K562 (cell line): Measurements from ENCODE around the gene STC2. TPM values are rescaled to one million over a fixed set of nuclear protein-coding genes. Genes with fewer than 3 reads are reported as not detected.

Experiments
- BCL6 ChIP-seq: fragments of 250-450 bp; sonication (Bioruptor Pico); IDR thresholded peaks from 2 replicates; pipeline ENCODE4 v1.4.0; 2020
- BHLHE40 ChIP-seq: IDR thresholded peaks from 2 replicates; pipeline ENCODE4 v1.6.1; 2011; ENCODE audit warnings: low read length, improper control_type of control experiment
- CTCF ChIP-seq, 3 experiments: IDR thresholded peaks in 2 of 3; conservative IDR thresholded peaks in 1 of 3; 2 replicates each; pipeline ENCODE4 v1.5.1; 2011 to 2012; ENCODE audit warnings: low read length in 3 of 3, mild to moderate bottlenecking in 3 of 3, control low read depth in 2 of 3, improper control_type of control experiment in 1 of 3, inconsistent platforms in 1 of 3, low read depth in 1 of 3, mixed read lengths in 1 of 3, moderate library complexity in 1 of 3; ENCODE audit not compliant: insufficient read depth in 2 of 3
- NR2C1 ChIP-seq, 2 experiments: fragments of 450-650 bp; IDR thresholded peaks; 2 replicates each; pipeline ENCODE4 v1.6.1; 2017; ENCODE audit warnings: mild to moderate bottlenecking in 2 of 2, antibody characterized with exemption in 1 of 2, inconsistent platforms in 1 of 2, missing compliant biosample characterization in 1 of 2, missing genetic modification characterization in 1 of 2
- RBM22 ChIP-seq: fragments of 200-400 bp; formaldehyde crosslinking; IDR thresholded peaks from 2 replicates; pipeline ENCODE4 v1.6.1; 2018; ENCODE audit warnings: low read length, low read depth; ENCODE audit not compliant: poor library complexity, severe bottlenecking
- SREBF1 ChIP-seq: fragments of 150-350 bp; IDR thresholded peaks from 2 replicates; pipeline ENCODE4 v1.6.1; 2014; ENCODE audit warnings: antibody characterized with exemption, low read depth, low read length, borderline replicate concordance
- ZBTB43 ChIP-seq: sonication (generic); formaldehyde crosslinking; IDR thresholded peaks from 2 replicates; pipeline ENCODE4 v1.8.0; 2023; ENCODE audit warnings: mild to moderate bottlenecking, missing genetic modification reagents
- ZFP30 ChIP-seq: fragments of 250-450 bp; sonication (Bioruptor Pico); IDR thresholded peaks from 2 replicates; pipeline ENCODE4 v1.8.0; 2022; ENCODE audit warnings: moderate library complexity, mild to moderate bottlenecking, inconsistent platforms, borderline replicate concordance
- ZNF3 ChIP-seq: fragments of 250-450 bp; sonication (Bioruptor Pico); IDR thresholded peaks from 2 replicates; pipeline ENCODE4 v1.5.0; 2021; ENCODE audit warnings: mild to moderate bottlenecking, moderate library complexity
- ZNF41 ChIP-seq: fragments of 250-450 bp; sonication (Bioruptor Pico); conservative IDR thresholded peaks from 2 replicates; pipeline ENCODE4 v1.4.0; 2020; ENCODE audit warnings: mild to moderate bottlenecking
- ZNF518B ChIP-seq: fragments of 250-450 bp; sonication (Bioruptor Pico); IDR thresholded peaks from 2 replicates; pipeline ENCODE4 v1.5.0; 2021; ENCODE audit warnings: mild to moderate bottlenecking, moderate library complexity
- polyA plus RNA-seq, 8 experiments: library from polyadenylated mRNA; depleted of rRNA in 4 of 8; stranded (reverse) in 5 of 8; unstranded in 3 of 8; fragments of >200 nt; fragmentation: Nextera tagmentation in 2 of 8; fragmentation: Illumina TruSeq in 1 of 8; extraction: Ambion mirVana in 2 of 8; extraction: Trizol in 1 of 8; gene quantifications; 2 replicates each; pipeline versions ENCODE4 v1.2.1 to v1.2.3, GENCODE V29; 2011 to 2014; ENCODE audit warnings: inconsistent platforms in 1 of 8, missing spikeins in 1 of 8
- total RNA-seq, 7 experiments: library from RNA; depleted of rRNA in 6 of 7; stranded (reverse); fragments of >200 nt in 6 of 7; fragmentation: Illumina TruSeq in 2 of 7; extraction: Trizol in 2 of 7; gene quantifications; 2 replicates each; pipeline versions ENCODE4 v1.2.1 to v1.2.3, GENCODE V29; 2011 to 2021; ENCODE audit warnings: low replicate concordance in 1 of 7
- TF ChIP-seq, protein P1 (sequence below), 2 experiments: fragments of 450-650 bp; IDR thresholded peaks; 2 replicates each; pipeline ENCODE4 v1.6.1; 2018; ENCODE audit warnings: mild to moderate bottlenecking in 2 of 2, low read depth in 1 of 2; ENCODE audit not compliant: partially characterized antibody in 2 of 2

Gene STC2
- total and polyA plus RNA-seq, 9 of the 15 experiments (the other 6 are each of a cell fraction or from before 2014, with no cell fraction given) = 0.62 to 31.7 (median 7.4) TPM

- TF ChIP-seq, protein P1, sequence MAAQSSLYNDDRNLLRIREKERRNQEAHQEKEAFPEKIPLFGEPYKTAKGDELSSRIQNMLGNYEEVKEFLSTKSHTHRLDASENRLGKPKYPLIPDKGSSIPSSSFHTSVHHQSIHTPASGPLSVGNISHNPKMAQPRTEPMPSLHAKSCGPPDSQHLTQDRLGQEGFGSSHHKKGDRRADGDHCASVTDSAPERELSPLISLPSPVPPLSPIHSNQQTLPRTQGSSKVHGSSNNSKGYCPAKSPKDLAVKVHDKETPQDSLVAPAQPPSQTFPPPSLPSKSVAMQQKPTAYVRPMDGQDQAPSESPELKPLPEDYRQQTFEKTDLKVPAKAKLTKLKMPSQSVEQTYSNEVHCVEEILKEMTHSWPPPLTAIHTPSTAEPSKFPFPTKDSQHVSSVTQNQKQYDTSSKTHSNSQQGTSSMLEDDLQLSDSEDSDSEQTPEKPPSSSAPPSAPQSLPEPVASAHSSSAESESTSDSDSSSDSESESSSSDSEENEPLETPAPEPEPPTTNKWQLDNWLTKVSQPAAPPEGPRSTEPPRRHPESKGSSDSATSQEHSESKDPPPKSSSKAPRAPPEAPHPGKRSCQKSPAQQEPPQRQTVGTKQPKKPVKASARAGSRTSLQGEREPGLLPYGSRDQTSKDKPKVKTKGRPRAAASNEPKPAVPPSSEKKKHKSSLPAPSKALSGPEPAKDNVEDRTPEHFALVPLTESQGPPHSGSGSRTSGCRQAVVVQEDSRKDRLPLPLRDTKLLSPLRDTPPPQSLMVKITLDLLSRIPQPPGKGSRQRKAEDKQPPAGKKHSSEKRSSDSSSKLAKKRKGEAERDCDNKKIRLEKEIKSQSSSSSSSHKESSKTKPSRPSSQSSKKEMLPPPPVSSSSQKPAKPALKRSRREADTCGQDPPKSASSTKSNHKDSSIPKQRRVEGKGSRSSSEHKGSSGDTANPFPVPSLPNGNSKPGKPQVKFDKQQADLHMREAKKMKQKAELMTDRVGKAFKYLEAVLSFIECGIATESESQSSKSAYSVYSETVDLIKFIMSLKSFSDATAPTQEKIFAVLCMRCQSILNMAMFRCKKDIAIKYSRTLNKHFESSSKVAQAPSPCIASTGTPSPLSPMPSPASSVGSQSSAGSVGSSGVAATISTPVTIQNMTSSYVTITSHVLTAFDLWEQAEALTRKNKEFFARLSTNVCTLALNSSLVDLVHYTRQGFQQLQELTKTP (IDR thresholded peaks at IDR 0.05; ENCODE audit: low read depth in 1 of 2, partially characterized antibody in 2 of 2) = no peak
- TF ChIP-seq ZNF518B (CRISPR knock-in tag) (no peak), RBM22 (no peak), NR2C1 (IDR thresholded peaks at IDR 0.05) (no peak), NR2C1 (tag; IDR thresholded peaks at IDR 0.05) (no peak), CTCF (IDR thresholded peaks at IDR 0.05 in 2 of 3, conservative IDR thresholded peaks at IDR 0.05 in 1 of 3; ENCODE audit: insufficient read depth in 2 of 3, low read depth in 1 of 3, low read length in 3 of 3) (no peak), BCL6 (no peak), SREBF1 (no peak), BHLHE40 (no peak), ZFP30 (no peak), ZNF3 (CRISPR knock-in tag) (no peak), ZNF41 (no peak), ZBTB43 (CRISPR knock-in tag) (no peak)
Observed at GRCh38 chr5:173291722-173292658, 36.2 kb downstream of the STC2 start (continued).
